ENCODE measurements around the gene KPNB1.

Gene KPNB1

GRCh38 chr17:47665655-47666054 is 15.9 kb downstream of the KPNB1 start:
- ChIA-PET POLR2A (no interaction called here), CTCF (interaction anchor here (0.9 to 7.8 kb wide), 15 partner anchors 8 to 136 kb away, joined by 3 to 88 read pairs (median 9); partner anchors contain the start of gene TBX21)
- no peak for DNase-seq (ENCODE audit: extremely low spot score)
- TF ChIP-seq, protein P1, sequence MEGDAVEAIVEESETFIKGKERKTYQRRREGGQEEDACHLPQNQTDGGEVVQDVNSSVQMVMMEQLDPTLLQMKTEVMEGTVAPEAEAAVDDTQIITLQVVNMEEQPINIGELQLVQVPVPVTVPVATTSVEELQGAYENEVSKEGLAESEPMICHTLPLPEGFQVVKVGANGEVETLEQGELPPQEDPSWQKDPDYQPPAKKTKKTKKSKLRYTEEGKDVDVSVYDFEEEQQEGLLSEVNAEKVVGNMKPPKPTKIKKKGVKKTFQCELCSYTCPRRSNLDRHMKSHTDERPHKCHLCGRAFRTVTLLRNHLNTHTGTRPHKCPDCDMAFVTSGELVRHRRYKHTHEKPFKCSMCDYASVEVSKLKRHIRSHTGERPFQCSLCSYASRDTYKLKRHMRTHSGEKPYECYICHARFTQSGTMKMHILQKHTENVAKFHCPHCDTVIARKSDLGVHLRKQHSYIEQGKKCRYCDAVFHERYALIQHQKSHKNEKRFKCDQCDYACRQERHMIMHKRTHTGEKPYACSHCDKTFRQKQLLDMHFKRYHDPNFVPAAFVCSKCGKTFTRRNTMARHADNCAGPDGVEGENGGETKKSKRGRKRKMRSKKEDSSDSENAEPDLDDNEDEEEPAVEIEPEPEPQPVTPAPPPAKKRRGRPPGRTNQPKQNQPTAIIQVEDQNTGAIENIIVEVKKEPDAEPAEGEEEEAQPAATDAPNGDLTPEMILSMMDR (IDR thresholded peaks at IDR 0.05; ENCODE audit: control extremely low read depth, extremely low read depth, low read depth, missing control alignments) = no peak

DNA sequence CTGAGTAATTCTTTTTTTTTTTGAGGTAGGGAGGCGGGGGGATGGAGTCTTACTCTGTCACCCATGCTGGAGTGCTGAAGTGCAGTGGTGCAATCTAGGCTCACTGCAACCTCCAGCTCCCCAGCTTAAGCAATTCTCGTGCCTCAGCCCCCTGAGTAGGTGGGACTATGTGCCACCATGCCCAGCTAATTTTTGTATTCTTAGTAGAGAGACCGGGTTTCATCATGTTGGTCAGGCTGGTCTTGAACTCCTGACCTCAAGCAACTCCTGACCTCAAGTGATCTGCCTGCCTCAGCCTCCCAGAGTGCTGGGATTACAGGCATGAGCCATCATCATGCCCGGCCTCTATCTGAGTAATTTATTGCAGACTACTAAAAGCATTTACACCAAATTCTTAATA is 19.4 kb downstream of the KPNB1 start:
- CTCF ChIA-PET = no interaction called here
- POLR2A ChIA-PET = interaction anchor here (0.6 kb wide), 1 partner anchor 19 kb away, joined by 3 read pairs; the partner anchor contains the start of gene KPNB1
- no peak for DNase-seq (ENCODE audit: extremely low spot score)
- TF ChIP-seq, protein P1 (IDR thresholded peaks at IDR 0.05; ENCODE audit: control extremely low read depth, extremely low read depth, low read depth, missing control alignments) = no peak

DNA sequence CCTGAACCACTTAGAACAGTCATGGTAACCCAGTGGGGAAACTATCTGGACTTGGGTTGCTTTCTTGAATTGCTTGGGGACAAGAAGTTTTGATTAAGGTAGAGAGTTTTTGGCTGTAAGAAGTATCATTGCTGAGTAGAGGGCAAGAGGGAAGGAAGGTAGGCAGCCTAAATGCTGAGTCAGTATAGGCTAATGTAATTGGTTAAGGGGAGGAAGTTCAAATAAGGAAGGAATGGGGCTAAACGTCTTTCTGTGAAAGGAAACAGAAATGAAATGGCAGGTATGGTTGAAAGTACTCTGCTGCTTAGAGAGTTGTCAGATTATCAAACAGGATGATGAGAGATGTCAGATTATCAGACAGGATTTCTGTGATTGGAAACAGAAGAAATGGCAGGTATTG is 20.3 kb downstream of the KPNB1 start:
- POLR2A ChIA-PET = interaction anchor here (0.6 kb wide), 1 partner anchor 110 kb away, joined by 8 read pairs; no protein-coding TSS in a partner anchor
- no peak for DNase-seq (ENCODE audit: extremely low spot score)
- TF ChIP-seq, protein P1 (IDR thresholded peaks at IDR 0.05; ENCODE audit: control extremely low read depth, extremely low read depth, low read depth, missing control alignments) = no peak
- CTCF ChIA-PET = interaction anchor here (0.8 to 1.2 kb wide), 3 partner anchors 9 to 27 kb away, joined by 3 to 4 read pairs (median 3); no protein-coding TSS in a partner anchor

DNA sequence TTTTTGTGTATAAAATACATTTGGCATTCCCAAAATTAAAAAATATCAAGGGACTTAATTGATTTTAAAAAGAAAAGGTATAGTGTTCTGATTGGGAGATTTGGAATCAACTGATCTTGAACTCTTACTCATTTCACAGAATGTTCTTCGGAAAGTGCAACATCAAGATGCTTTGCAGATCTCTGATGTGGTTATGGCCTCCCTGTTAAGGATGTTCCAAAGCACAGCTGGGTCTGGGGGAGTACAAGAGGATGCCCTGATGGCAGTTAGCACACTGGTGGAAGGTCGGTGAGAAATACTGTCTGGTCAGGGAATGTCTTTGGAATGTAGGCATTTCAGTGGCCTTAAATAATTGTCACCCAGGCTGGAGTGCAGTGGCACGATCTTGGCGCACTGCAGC is 24.8 kb downstream of the KPNB1 start:
- POLR2A ChIA-PET = no interaction called here
- TF ChIP-seq, protein P1 (IDR thresholded peaks at IDR 0.05; ENCODE audit: control extremely low read depth, extremely low read depth, low read depth, missing control alignments) = no peak
- CTCF ChIA-PET = interaction anchor here (1.3 to 4.2 kb wide), 2 partner anchors 11 to 58 kb away, joined by 3 to 36 read pairs; no protein-coding TSS in a partner anchor
- DNase-seq (ENCODE audit: extremely low spot score) = no peak

DNA sequence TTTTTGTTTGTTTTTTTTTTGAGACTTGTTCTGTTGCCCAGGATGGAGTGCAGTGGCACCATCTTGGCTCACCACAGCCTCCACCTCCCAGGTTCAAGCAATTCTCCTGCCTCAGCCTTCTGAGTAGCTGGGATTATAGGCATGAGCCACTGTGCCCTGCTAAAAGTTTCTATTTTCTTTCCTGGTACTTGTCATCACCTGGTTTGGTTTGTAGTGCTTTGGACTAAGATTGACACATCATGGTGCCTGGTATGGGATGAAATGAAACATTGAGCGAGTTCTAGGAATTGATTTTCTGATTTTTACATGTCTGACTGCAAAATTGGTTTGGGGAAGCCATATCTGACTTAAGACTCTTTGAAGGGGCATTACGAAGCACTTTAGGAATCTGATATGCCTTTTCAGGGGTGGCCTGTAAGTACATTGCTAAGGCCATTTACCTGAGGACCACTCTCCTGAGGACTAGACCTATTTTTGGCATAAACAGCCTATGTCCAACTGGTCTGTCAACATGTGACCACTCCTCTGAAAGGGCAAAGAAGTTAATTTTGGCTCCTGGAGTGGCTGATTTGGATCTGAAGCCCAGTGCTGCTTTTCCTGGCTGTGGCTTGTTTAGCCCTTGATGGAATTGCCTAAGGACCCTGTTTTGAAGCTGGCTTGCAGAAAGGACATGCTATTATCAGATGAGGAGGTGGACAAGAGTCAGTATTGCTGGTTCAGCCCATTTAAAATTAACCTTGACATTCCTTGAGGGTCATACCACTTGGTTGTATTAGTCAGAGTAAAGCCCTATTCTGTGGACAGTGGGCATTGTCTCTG is 25.9 kb downstream of the KPNB1 start:
- ChIA-PET POLR2A (no interaction called here), CTCF (interaction anchor here (1.0 to 7.2 kb wide), 7 partner anchors 11 to 42 kb away, joined by 3 to 88 read pairs (median 4); no protein-coding TSS in a partner anchor)
- DNase-seq (ENCODE audit: extremely low spot score) = no peak
- TF ChIP-seq, protein P1 (IDR thresholded peaks at IDR 0.05; ENCODE audit: control extremely low read depth, extremely low read depth, low read depth, missing control alignments) = no peak

GRCh38 chr17:47676199-47676472 is 26.4 kb downstream of the KPNB1 start:
- DNase-seq (ENCODE audit: extremely low spot score) = no peak
- ChIA-PET CTCF (interaction anchor here (1.0 to 7.2 kb wide), 6 partner anchors 11 to 42 kb away, joined by 3 to 88 read pairs (median 4); no protein-coding TSS in a partner anchor), POLR2A (interaction anchor here (0.7 to 0.9 kb wide), 2 partner anchors 10 to 11 kb away, joined by 4 read pairs; no protein-coding TSS in a partner anchor)
- TF ChIP-seq, protein P1 (IDR thresholded peaks at IDR 0.05; ENCODE audit: control extremely low read depth, extremely low read depth, low read depth, missing control alignments) = no peak

All from GM10248 (cell line).